Activated naive CD4-positive, alpha-beta T cell treated with anti-CD3 and anti-CD28 coated beads, Interleukin-2, amount 50 U/mL, for 24 hours (primary cell): ENCODE results near the gene RRP9.
"Not testable (repeated sequence)": the region's sequence is repeated elsewhere in the genome, so short reads cannot be mapped to it uniquely, and the experiment has no call there.

Source experiments
- H3K27ac Mint-ChIP-seq: one replicate; pipeline ENCODE4 v1.8.0; 2021; ENCODE audit warnings: mild to moderate bottlenecking, mixed read lengths
- H3K27me3 Mint-ChIP-seq: one replicate; pipeline ENCODE4 v1.8.0; 2021; ENCODE audit warnings: mixed read lengths
- H3K36me3 Mint-ChIP-seq: one replicate; pipeline ENCODE4 v1.8.0; 2021; ENCODE audit warnings: mixed read lengths
- H3K4me1 Mint-ChIP-seq: one replicate; pipeline ENCODE4 v1.8.0; 2021; ENCODE audit warnings: mixed read lengths
- H3K4me3 Mint-ChIP-seq: one replicate; pipeline ENCODE4 v1.8.0; 2021; ENCODE audit warnings: mild to moderate bottlenecking, mixed read lengths
- H3K9me3 Mint-ChIP-seq: one replicate; pipeline ENCODE4 v1.8.0; 2021; ENCODE audit warnings: mixed read lengths

The RRP9 gene

DNA sequence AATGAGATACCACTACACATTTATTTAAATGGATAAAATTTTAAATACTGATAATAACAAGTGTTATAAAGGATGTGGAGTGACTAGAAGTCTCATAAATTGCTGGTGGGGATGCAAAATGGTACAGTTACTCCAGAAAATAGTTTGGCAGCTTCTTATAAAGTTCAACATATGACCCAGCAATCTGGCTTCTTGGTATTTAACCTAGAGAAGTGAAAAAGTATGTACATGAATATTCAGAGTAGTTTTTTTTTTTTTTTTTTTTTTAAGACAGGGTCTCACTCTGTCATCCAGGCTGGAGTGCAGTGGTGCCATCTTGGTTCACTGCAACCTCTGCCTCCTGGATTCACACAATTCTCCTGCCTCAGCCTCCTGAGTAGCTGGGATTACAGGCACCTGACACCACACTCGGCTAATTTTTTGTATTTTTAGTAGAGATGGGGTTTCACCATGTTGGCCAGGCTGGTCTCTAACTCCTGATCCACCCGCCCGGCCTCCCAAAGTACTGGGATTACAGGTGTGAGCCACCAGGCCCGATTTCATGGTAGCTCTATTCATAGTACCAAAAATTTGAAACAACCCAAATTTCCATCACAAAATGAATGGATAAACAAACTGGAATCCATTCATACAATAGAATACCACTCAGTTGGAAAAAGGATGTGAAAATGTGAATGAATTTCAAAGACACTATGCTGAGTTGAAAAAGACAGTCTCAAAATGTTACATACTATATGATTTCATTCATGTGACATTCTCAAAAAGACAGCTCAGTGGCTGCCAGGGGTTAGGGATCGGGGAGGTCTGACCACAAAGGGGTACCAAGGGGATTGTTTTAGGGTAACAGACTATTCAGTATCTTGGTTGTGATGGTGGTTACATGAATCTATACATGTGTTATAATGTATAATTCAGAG is 14.4 kb downstream of the RRP9 start:
- Mint-ChIP-seq H3K27ac (no peak overlapping the region), H3K9me3 (no peaks in the 10 kb centered on the region), H3K4me3 (no peak overlapping the region), H3K4me1 (no peaks in the 10 kb centered on the region), H3K27me3 (no peaks in the 10 kb centered on the region), H3K36me3 (no peaks in the 10 kb centered on the region)

DNA sequence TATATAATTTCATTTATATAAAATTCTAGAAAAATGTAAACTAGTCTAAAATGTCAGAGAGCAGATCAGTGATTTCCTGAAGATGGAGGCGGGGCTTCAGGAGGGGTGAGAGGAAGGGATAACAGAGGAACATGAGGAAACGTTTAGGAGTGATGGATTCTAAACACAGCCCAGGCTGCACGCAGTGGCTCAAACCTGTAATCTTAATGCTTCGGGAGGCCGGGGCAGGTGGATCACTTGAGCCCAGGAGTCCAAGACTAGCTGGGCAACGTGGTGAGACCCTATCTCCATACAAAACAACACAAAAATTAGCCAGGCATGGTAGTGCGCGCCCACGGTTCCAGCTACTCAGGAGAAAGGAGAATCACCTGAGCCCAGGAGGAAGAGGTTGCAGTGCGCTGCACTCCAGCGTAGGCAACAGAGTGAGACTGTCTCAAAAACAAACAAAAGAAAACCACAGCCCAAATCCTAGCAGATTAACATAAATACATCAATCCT is 20.6 kb downstream of the RRP9 start:
- no peaks in the 10 kb centered on the region for H3K9me3 Mint-ChIP-seq
- peaks cover 3% of the 10 kb centered on the region for H3K27me3 Mint-ChIP-seq
- no peaks in the 10 kb centered on the region for H3K36me3 Mint-ChIP-seq
- H3K4me1 Mint-ChIP-seq, result no peaks in the 10 kb centered on the region
- H3K4me3 Mint-ChIP-seq, result no peak overlapping the region
- no peak overlapping the region for H3K27ac Mint-ChIP-seq

DNA sequence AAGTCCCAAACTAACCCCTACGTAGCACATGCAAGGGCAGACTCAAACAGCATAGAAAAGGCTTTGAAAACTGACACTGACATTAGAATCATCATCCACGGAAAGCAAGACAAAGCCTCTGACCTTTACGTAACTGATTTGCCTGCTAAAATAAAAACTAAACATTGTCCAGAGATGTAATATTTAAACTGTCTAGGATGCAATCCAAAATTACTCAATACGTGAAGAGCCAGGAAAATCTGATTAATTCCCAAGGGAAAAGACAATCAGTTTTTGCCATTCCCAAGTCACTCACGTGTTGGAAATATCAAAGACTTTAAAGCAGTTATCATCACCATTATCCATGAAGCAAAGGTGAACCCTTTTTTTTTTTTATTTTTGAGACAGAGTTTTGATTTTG is 25.3 kb downstream of the RRP9 start:
- no peaks in the 10 kb centered on the region for H3K36me3 Mint-ChIP-seq
- H3K27ac Mint-ChIP-seq, result no peak overlapping the region
- no peaks in the 10 kb centered on the region for H3K4me1 Mint-ChIP-seq
- no peak overlapping the region for H3K4me3 Mint-ChIP-seq
- peaks cover 3% of the 10 kb centered on the region for H3K27me3 Mint-ChIP-seq
- no peaks in the 10 kb centered on the region for H3K9me3 Mint-ChIP-seq

DNA sequence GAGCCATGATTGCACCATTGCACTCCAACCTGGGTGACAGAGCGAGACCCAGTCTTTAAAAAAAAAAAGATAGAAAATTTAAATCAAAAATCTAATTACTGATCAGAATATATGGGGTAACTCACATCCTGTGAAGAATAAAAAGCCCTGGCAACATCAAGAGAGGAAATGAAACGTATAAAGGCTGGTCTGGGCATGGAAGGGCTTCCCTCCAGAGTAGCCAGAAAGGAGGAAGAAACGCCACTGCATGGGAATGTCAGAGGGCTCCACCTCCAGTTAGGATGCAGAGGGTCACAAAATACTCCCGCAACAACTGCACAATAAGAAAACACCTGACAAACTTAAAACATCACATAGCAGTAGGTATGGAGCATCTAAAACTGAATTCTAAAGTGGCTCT is 33.7 kb downstream of the RRP9 start:
- Mint-ChIP-seq H3K27ac (no peak overlapping the region), H3K4me3 (no peak overlapping the region), H3K9me3 (no peaks in the 10 kb centered on the region), H3K4me1 (no peaks in the 10 kb centered on the region), H3K27me3 (peaks cover 10% of the 10 kb centered on the region), H3K36me3 (peaks cover 10% of the 10 kb centered on the region)

DNA sequence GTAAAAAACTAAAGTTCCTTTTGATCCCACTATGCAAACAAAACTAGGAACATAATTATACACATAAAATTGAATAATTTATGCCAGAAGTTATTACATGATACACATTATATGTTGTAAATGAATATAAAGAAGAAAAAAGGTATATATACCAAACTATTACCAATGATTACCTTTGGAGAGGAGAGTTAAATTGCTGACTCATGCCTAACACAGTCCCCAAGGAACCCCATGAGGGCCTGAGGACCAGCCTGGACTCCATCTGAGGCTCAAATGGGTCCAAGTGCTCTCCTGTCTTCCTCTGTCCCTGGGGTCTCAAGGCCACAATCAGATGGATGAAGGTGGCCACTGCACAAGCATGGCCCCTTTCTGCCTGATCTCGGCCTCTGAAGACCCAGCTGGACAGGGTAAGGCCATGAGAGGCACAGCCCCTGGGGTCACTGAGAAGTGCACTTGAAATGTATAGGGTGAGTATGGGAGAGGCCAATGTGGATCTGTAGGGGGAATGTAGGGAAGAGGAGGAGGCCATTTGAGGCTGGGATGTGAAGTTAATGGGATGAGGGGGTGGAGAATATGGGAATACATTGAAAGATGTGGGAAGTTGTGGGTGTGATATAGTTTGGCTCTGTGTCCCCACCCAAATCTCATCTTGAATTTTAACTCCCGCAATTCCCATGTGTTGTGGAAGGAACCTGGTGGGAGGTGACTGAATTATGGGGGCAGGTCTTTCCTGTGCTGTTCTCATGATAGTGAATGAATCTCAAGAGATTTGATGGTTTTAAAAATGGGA is 37.5 kb downstream of the RRP9 start:
- H3K36me3 Mint-ChIP-seq, result peaks cover 8% of the 10 kb centered on the region
- H3K27me3 Mint-ChIP-seq, result peaks cover 14% of the 10 kb centered on the region
- H3K27ac Mint-ChIP-seq, result no peak overlapping the region
- H3K9me3 Mint-ChIP-seq, result no peaks in the 10 kb centered on the region
- no peak overlapping the region for H3K4me3 Mint-ChIP-seq
- no peaks in the 10 kb centered on the region for H3K4me1 Mint-ChIP-seq

DNA sequence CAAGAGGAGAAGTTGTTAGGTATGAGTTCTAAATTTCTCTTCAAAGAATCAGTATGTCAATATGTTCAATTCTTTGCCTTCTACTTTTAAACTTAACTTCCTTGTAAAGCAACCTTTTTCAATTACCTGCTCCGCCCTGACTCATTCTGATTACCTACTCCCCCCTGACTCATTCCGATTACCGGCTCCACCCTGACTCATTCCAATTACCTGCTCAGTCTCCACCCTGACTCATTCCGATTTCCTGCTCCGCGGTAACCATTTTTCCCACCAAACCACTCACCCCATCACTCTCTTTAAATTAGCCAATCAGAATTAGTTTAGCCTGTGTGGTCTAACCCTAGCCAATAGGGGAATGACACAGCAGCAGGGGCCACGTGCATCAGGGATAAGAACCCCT is 39.3 kb downstream of the RRP9 start:
- not testable (repeated sequence) for H3K27ac Mint-ChIP-seq, H3K4me3 Mint-ChIP-seq

DNA sequence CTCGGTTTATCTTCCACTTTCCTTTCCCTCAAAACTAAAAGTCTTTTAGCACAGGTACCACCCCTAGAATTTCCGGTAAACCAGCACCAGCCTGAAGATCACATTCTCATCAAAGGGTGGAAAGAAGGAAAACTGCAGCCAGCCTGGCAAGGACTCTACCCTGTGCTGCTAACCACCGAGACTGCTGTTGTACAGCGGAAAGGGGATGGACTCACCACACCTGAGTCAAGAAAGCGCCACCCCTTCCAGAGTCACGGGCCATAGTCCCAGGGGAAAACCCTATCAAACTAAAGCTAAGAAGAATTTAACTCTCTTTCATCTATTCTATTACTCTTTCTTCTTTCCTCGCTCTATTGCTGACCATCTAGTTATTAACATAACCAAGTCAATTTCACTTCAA is 41.7 kb downstream of the RRP9 start:
- not testable (repeated sequence) for H3K4me3 Mint-ChIP-seq, H3K36me3 Mint-ChIP-seq, H3K9me3 Mint-ChIP-seq, H3K27ac Mint-ChIP-seq, H3K4me1 Mint-ChIP-seq
- peaks cover 20% of the 10 kb centered on the region for H3K27me3 Mint-ChIP-seq

More for the DNA sequence above, 39.3 kb downstream of the RRP9 start:
- H3K4me1 Mint-ChIP-seq, H3K9me3 Mint-ChIP-seq, H3K36me3 Mint-ChIP-seq: not testable (repeated sequence)
- H3K27me3 Mint-ChIP-seq, result peaks cover 21% of the 10 kb centered on the region

DNA sequence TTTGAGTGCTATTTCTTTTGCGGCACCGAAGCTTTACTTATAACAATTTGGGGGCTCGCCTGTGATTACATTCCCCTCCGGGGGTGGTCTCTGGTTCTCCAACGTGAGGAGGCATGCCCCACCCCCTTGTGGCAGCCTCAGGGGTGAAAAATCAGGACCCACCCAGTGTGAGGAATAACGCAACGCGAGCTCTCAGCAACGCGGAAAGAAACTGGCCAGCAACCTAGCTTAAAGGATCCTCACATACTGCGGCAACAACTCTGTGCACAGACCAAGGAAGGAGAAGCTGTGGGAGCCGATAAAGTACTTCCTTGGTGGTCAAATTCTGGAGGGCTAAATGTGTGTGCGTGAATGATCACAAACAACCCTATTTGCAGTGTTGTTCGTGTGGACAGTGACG is 44.3 kb downstream of the RRP9 start:
- no peaks in the 10 kb centered on the region for H3K4me1 Mint-ChIP-seq
- H3K27ac Mint-ChIP-seq, result no peak overlapping the region
- H3K36me3 Mint-ChIP-seq, result no peaks in the 10 kb centered on the region
- no peaks in the 10 kb centered on the region for H3K9me3 Mint-ChIP-seq
- peaks cover 19% of the 10 kb centered on the region for H3K27me3 Mint-ChIP-seq
- no peak overlapping the region for H3K4me3 Mint-ChIP-seq

DNA sequence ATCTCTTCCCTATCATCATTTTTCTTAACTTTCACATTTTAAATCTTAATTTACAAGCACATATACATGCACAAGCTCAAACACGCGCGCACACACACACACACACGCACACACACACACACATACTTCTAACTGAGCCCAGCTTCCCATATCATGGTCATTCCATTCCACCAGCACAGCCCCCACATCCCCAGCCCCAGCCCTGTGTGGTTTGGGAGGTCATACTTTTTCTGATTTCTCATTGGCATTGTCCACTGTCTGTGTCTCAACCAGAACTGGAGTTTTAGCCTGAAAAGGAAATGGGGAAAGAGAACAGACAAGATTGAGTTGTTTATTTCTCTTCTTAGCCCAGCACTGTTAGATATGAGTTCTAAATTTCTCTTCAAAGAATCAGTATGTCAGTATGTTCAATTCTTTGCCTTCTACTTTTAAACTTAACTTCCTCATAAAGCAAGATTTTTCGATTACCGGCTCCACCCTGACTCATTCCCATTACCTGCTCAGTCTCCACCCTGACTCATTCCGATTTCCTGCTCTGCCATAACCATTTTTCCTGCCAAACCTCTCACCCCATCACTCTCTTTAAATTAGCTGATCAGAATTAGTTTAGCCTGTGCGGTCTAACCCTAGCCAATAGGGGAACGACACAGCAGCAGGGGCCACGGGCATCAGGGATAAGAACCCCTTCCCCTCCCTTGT is 44.9 kb downstream of the RRP9 start:
- Mint-ChIP-seq H3K36me3 (no peaks in the 10 kb centered on the region), H3K27me3 (peaks cover 19% of the 10 kb centered on the region), H3K4me1 (peaks cover 2% of the 10 kb centered on the region), H3K4me3 (no peak overlapping the region), H3K9me3 (no peaks in the 10 kb centered on the region), H3K27ac (no peak overlapping the region)

DNA sequence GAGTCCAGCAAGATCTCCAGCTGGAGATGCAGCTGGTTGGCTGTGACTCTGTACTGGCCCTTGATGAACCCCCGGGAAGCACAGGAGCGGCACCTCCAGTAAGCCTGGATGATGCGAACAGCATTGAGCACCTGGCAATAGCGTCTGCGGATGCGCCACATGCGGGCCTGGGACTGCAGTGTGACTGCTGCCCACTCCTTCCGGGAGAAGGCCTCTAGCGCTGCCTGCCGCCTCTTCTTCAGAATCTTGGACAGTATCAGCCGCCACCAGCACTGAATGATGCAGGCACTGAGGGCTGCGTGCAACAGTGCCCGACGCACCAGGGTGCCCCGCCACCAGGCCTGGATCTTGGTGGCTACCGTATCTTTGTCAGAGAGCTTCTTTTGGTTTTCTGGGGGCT is 46.8 kb downstream of the RRP9 start:
- peaks cover 9% of the 10 kb centered on the region for H3K4me1 Mint-ChIP-seq
- H3K9me3 Mint-ChIP-seq, result no peaks in the 10 kb centered on the region
- H3K27ac Mint-ChIP-seq, result no peak overlapping the region
- H3K27me3 Mint-ChIP-seq, result peaks cover 20% of the 10 kb centered on the region
- no peak overlapping the region for H3K4me3 Mint-ChIP-seq
- no peaks in the 10 kb centered on the region for H3K36me3 Mint-ChIP-seq

DNA sequence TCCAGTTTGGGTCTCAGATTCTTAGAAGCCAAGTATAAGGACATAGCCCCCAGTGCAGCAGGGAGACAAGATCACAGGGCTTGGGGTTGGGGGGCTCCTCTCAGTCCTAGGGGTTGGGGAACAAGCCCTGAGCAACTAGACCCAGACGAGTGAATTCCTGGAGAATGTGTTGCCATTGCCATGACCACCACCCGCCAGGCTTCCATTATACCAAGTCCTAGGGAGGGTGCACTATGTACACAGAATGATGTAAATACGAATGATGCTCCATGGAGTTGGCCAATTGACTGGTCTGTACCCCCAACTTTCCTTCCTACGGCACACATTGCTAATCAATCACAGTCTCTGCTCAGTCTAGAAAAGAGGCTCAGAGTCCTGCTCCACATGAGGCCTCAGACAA is 47.3 kb downstream of the RRP9 start:
- no peaks in the 10 kb centered on the region for H3K9me3 Mint-ChIP-seq
- no peak overlapping the region for H3K27ac Mint-ChIP-seq
- peaks cover 9% of the 10 kb centered on the region for H3K4me1 Mint-ChIP-seq
- H3K4me3 Mint-ChIP-seq, result no peak overlapping the region
- peaks cover 20% of the 10 kb centered on the region for H3K27me3 Mint-ChIP-seq
- no peaks in the 10 kb centered on the region for H3K36me3 Mint-ChIP-seq

DNA sequence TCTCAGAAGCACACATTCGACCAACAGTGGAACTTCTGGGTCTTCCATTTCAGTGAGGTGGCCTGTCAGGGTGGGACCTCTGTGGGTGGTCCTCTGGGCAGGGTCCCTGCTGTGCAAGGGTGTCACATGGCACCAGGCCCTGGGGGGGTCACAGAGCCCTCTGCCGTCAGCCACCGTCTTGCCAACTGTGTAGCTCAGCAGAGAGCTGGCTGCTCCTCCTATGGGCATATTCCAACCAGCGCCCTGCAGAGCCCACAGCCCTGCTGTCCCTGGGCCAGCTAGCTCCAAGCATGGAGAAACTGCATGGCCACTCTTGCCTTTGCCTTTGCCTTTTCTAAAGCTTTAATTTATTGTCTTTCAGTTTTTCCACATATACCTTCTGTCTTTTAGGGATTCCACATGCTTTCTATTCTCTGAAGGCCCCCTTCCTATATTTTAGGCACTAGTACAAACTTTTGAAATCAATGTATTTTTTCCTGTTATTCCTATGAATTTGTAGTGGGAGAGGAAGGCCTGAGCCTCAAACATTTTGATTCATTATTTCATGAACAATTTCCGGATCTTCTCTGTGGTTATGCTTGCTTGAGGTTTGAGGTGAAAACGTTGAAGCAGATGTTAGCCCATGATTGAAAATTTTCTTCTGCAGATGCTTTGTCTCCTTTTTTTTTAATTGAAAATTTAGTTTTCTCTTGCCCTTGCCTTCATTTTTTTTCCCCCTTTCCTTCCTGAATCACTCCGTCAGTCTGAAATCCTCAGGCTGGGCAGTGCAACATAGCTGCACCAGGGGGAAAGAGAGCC is 50.3 kb downstream of the RRP9 start:
- Mint-ChIP-seq H3K27ac (no peak overlapping the region), H3K27me3 (peaks cover 8% of the 10 kb centered on the region), H3K4me1 (peaks cover 9% of the 10 kb centered on the region), H3K4me3 (no peak overlapping the region), H3K9me3 (no peaks in the 10 kb centered on the region), H3K36me3 (no peaks in the 10 kb centered on the region)

DNA sequence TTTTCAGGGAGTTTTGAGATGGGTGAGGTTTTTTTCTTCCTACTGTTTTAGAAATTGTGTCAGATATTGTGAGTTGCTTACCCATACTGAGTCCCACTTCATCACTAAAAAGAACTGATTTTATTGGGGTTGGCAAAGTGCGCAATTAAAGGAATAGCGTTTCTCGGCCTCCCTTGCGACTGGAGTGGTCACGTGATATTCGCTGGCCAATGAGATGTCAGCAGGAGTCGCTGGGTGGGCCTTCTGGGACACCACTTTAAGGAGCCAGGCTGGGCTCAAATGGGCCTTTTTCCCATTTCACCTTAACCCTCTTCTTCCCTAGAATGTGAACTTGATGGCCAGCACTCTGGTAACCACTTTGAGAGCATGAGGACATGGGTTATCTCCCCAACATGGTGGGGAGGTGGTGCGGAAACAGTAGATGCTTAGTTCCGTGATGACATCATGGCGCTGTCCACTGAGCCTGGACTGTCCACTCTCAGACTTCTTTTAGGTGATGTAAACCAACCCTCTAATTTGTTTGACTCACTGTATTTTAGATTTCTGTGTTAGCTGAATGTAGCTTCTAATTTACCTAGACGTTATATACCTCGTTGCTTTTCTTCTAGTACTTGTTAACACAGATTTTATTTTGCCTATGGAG is 53.1 kb downstream of the RRP9 start:
- Mint-ChIP-seq H3K4me3 (no peak overlapping the region), H3K36me3 (no peaks in the 10 kb centered on the region), H3K27ac (no peak overlapping the region), H3K9me3 (no peaks in the 10 kb centered on the region), H3K27me3 (peaks cover 5% of the 10 kb centered on the region), H3K4me1 (peaks cover 9% of the 10 kb centered on the region)

DNA sequence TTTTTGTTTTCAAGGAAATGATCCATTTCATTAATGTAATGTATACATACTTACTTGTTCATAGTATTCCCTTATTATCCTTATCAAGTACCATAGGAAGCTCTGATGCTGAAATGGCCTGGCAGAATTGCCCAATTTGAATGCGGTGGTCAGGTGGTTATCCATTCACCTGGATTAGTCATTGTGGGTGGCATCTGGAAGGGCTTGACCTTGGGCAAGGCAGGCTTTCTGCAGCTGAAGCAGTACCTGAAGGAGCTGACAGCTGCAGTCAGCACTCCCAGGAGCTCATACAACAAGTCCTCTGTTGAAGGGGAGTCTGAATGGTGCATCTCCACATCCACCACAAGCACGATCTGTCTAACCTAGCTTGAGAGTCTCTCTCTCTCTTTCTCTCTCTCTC is 54.1 kb downstream of the RRP9 start:
- no peak overlapping the region for H3K4me3 Mint-ChIP-seq
- no peaks in the 10 kb centered on the region for H3K36me3 Mint-ChIP-seq
- no peak overlapping the region for H3K27ac Mint-ChIP-seq
- no peaks in the 10 kb centered on the region for H3K9me3 Mint-ChIP-seq
- H3K4me1 Mint-ChIP-seq, result peaks cover 9% of the 10 kb centered on the region
- peaks cover 5% of the 10 kb centered on the region for H3K27me3 Mint-ChIP-seq

DNA sequence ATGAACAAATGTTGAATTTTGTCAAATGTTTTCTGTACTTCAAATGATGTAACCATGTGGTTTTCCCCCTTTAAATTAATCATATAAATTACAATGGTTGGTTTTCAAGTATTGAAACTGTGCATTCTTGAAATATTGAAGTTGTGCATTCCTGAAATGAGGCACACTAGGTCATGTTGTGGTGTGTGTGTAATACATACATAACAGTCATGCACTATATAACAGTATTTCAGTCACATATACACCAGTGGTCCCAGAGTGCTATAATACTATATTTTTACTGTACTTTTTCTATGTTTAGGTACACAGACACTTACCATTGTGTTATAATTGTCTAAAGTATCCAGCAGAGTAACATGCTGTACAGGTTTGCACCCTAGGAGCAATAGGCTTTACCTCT is 55.3 kb downstream of the RRP9 start:
- Mint-ChIP-seq H3K27me3 (peaks cover 8% of the 10 kb centered on the region), H3K36me3 (no peaks in the 10 kb centered on the region), H3K27ac (no peak overlapping the region), H3K4me1 (peaks cover 5% of the 10 kb centered on the region), H3K4me3 (no peak overlapping the region), H3K9me3 (no peaks in the 10 kb centered on the region)
